Fibroblast of lung (primary cell): ENCODE measurements around the gene HAPLN3. TPM values are rescaled to one million over a fixed set of nuclear protein-coding genes. Genes with fewer than 3 reads are reported as not detected.

Source experiments
- DNase-seq, 2 donors: peaks; one replicate each; pipeline versions ENCODE4 v3.0.0 to v3.0.0-alpha.2; 2010; ENCODE audit warnings: low read depth in 2 of 2
- H2AFZ ChIP-seq: 2 replicates; pipeline ENCODE4 v1.5.1; 2012; ENCODE audit warnings: low read length, control low read depth, inconsistent platforms
- H3K27ac ChIP-seq: 2 replicates; pipeline ENCODE4 v1.5.1; 2011; ENCODE audit warnings: low read length, control low read depth; ENCODE audit not compliant: insufficient read depth
- H3K27me3 ChIP-seq: 2 replicates; pipeline ENCODE4 v1.5.1; 2011; ENCODE audit warnings: mild to moderate bottlenecking, low read length; ENCODE audit not compliant: control insufficient read depth, insufficient read depth
- H3K36me3 ChIP-seq: 2 replicates; pipeline ENCODE4 v1.5.1; 2011; ENCODE audit warnings: low read length; ENCODE audit not compliant: control insufficient read depth, insufficient read depth
- H3K4me1 ChIP-seq: 2 replicates; pipeline ENCODE4 v1.5.1; 2011; ENCODE audit warnings: low read length; ENCODE audit not compliant: control insufficient read depth, insufficient read depth; ENCODE audit errors: extremely low read depth
- H3K4me2 ChIP-seq: 2 replicates; pipeline ENCODE4 v1.5.1; 2011; ENCODE audit warnings: low read length, control low read depth; ENCODE audit not compliant: insufficient read depth; ENCODE audit errors: extremely low read depth
- H3K4me3 ChIP-seq, 4 experiments: fragments of 200-600 bp in 1 of 4; sonication (generic) in 1 of 4; replicated peaks in 1 of 4; 2 replicates each; pipeline ENCODE4 v1.5.1; 2011 to 2016; ENCODE audit warnings: low read length in 4 of 4, low read depth in 3 of 4, mild to moderate bottlenecking in 3 of 4, control low read depth in 2 of 4, inconsistent platforms in 1 of 4, mixed read lengths in 1 of 4; ENCODE audit not compliant: insufficient read depth in 1 of 4; ENCODE audit errors: control extremely low read depth in 1 of 4
- H3K79me2 ChIP-seq: 2 replicates; pipeline ENCODE4 v1.5.1; 2012; ENCODE audit warnings: mild to moderate bottlenecking, low read length, inconsistent platforms; ENCODE audit not compliant: control insufficient read depth, insufficient read depth
- H3K9ac ChIP-seq: 2 replicates; pipeline ENCODE4 v1.5.1; 2011; ENCODE audit warnings: mild to moderate bottlenecking, low read length, control low read depth; ENCODE audit not compliant: insufficient read depth
- H3K9me3 ChIP-seq: 2 replicates; pipeline ENCODE4 v1.5.1; 2012; ENCODE audit warnings: low read depth, low read length; ENCODE audit not compliant: control insufficient read depth, insufficient read depth
- H4K20me1 ChIP-seq: 2 replicates; pipeline ENCODE4 v1.5.1; 2011; ENCODE audit warnings: low read length; ENCODE audit not compliant: control insufficient read depth, insufficient read depth; ENCODE audit errors: extremely low read depth
- EZH2 ChIP-seq: IDR thresholded peaks from 2 replicates; pipeline ENCODE4 v1.5.1; 2012; ENCODE audit warnings: low read length, control low read depth, mild to moderate bottlenecking; ENCODE audit errors: missing control alignments
- polyA plus RNA-seq, 2 donors: library from polyadenylated mRNA; depleted of rRNA in 1 of 2; stranded (reverse) in 1 of 2; unstranded in 1 of 2; fragments of >200 nt; gene quantifications; 2 replicates each; pipeline ENCODE4 v1.2.1, GENCODE V29; 2011 to 2012; ENCODE audit warnings: missing spikeins in 1 of 2
- total RNA-seq: library from RNA; depleted of rRNA; stranded (reverse); fragments of >200 nt; gene quantifications from 2 replicates; pipeline ENCODE4 v1.2.1, GENCODE V29; 2014
- TF ChIP-seq, protein P1 (sequence below), 2 donors: IDR thresholded peaks in 1 of 2; conservative IDR thresholded peaks in 1 of 2; 1 replicate in 1 of 2; 2 replicates in 1 of 2; pipeline ENCODE4 v1.5.1; 2011 to 2012; ENCODE audit warnings: low read length in 2 of 2, control low read depth in 1 of 2, inconsistent platforms in 1 of 2, low read depth in 1 of 2, mild to moderate bottlenecking in 1 of 2

Gene HAPLN3
- total and polyA plus RNA-seq, 2 donors (not counting 1 experiment from before 2014, with no cell fraction given): 3.1 to 4.3 TPM

DNA sequence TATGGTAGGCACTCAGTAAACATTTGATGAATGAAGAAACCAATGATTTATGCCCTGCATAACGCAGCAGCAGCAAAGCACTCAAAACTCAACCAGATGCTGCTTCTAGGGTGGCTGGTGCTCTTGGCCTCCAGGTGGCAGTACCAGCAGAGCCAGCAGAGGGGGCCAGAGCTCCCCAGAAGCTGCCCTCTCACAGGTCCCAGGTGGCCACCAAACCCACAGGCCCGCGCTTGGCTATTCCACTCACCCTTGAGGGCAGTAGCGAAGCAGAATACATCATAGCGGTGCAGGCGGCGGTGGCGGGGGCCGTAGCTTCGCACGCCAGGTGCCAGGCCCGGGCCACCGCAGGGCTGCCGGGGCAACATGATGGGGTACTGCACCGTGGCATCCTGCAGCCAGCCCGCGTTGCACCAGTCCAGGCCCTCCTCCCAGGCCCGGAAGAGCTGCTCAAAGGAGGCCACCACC lies 16.6 kb downstream of the HAPLN3 start:
- Histone ChIP-seq H3K27me3 (no peaks in the 10 kb centered on the region), H3K4me2 (no peak overlapping the region), H3K4me1 (no peaks in the 10 kb centered on the region), H3K9me3 (no peaks in the 10 kb centered on the region), H4K20me1 (no peaks in the 10 kb centered on the region), H3K79me2 (no peaks in the 10 kb centered on the region), H3K9ac (no peak overlapping the region), H3K36me3 (peaks cover 1% of the 10 kb centered on the region), H2AFZ (no peak overlapping the region), H3K27ac (no peak overlapping the region), H3K4me3 (no peak overlapping the region)
- TF ChIP-seq, protein P1, sequence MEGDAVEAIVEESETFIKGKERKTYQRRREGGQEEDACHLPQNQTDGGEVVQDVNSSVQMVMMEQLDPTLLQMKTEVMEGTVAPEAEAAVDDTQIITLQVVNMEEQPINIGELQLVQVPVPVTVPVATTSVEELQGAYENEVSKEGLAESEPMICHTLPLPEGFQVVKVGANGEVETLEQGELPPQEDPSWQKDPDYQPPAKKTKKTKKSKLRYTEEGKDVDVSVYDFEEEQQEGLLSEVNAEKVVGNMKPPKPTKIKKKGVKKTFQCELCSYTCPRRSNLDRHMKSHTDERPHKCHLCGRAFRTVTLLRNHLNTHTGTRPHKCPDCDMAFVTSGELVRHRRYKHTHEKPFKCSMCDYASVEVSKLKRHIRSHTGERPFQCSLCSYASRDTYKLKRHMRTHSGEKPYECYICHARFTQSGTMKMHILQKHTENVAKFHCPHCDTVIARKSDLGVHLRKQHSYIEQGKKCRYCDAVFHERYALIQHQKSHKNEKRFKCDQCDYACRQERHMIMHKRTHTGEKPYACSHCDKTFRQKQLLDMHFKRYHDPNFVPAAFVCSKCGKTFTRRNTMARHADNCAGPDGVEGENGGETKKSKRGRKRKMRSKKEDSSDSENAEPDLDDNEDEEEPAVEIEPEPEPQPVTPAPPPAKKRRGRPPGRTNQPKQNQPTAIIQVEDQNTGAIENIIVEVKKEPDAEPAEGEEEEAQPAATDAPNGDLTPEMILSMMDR (conservative IDR thresholded peaks at IDR 0.05 in 1 of 2, IDR thresholded peaks at IDR 0.05 in 1 of 2; ENCODE audit: low read depth in 1 of 2, low read length in 2 of 2): peak; percentile 57 to 76
- no peak for TF ChIP-seq EZH2
- DNase-seq: peak; percentile 32 to 43

DNA sequence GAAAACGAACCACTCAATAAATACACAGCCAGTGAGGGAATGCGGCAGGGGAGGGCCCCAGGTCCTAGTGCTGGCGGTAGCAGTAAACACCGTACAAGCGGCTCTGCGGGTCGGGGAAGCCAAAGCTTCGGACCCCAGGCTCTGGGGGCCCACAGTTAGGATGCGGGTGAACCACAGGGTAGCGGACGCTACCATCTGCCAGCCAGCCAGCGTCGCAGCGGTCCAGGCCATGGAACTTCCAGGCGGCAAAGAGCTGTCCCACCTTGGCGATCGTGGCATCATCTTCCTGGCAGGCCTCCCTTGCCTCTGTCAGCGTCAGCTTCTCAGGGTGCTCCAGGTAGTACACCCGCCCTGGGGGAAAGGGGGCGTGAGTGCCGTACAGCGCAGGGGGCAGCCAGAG lies 17.4 kb downstream of the HAPLN3 start:
- no peak overlapping the region for H3K4me2 ChIP-seq
- H3K79me2 ChIP-seq: no peaks in the 10 kb centered on the region
- no peak overlapping the region for H3K9ac ChIP-seq
- DNase-seq: no peak
- H3K9me3 ChIP-seq: no peaks in the 10 kb centered on the region
- H3K27ac ChIP-seq: no peak overlapping the region
- no peaks in the 10 kb centered on the region for H3K27me3 ChIP-seq
- no peaks in the 10 kb centered on the region for H3K4me1 ChIP-seq
- no peak overlapping the region for H3K4me3 ChIP-seq
- no peak overlapping the region for H2AFZ ChIP-seq
- H3K36me3 ChIP-seq: peaks cover 1% of the 10 kb centered on the region
- no peak for TF ChIP-seq EZH2
- TF ChIP-seq, protein P1 (conservative IDR thresholded peaks at IDR 0.05 in 1 of 2, IDR thresholded peaks at IDR 0.05 in 1 of 2; ENCODE audit: low read depth in 1 of 2, low read length in 2 of 2): no peak
- no peaks in the 10 kb centered on the region for H4K20me1 ChIP-seq

DNA sequence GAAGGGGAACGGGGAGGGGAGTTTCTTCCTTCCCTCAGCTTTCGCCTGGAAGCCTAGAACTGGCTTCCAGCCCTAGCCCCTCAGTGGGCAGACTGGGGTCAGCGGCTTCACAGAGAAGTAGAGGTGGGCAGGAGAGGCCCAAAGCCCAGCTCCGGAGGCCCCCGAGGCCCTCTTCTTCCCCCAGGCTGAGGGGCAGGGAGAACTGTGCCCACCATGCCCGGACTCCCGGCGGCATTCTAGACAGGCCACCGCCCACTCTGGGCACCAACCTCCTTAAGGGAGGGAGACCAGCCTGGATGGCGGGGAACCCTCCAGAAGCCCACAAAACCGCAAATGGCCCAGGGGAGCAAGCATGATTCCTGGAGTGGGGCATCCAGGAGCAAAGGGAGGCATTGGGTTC lies 17.9 kb downstream of the HAPLN3 start:
- Histone ChIP-seq H2AFZ (no peak overlapping the region), H3K9ac (no peak overlapping the region), H3K27me3 (peaks cover 3% of the 10 kb centered on the region), H3K4me3 (no peak overlapping the region), H3K79me2 (no peaks in the 10 kb centered on the region), H3K27ac (no peak overlapping the region), H3K4me1 (no peaks in the 10 kb centered on the region), H3K4me2 (no peak overlapping the region), H3K36me3 (peaks cover 1% of the 10 kb centered on the region), H4K20me1 (no peaks in the 10 kb centered on the region), H3K9me3 (no peaks in the 10 kb centered on the region)
- TF ChIP-seq, protein P1 (conservative IDR thresholded peaks at IDR 0.05 in 1 of 2, IDR thresholded peaks at IDR 0.05 in 1 of 2; ENCODE audit: low read depth in 1 of 2, low read length in 2 of 2): no peak
- TF ChIP-seq EZH2: no peak
- no peak for DNase-seq
